K562 (cell line): Measurements from ENCODE around the gene NT5DC1.

Source experiments
- PRDM10 ChIP-seq: fragments of 450-650 bp; IDR thresholded peaks from 2 replicates; pipeline ENCODE4 v1.6.1; 2018; ENCODE audit not compliant: partially characterized antibody
- RCOR1 ChIP-seq, 2 experiments: IDR thresholded peaks; 2 replicates each; pipeline ENCODE4 v1.6.1; 2012; ENCODE audit warnings: low read depth in 2 of 2, low read length in 2 of 2, borderline replicate concordance in 1 of 2, improper control_type of control experiment in 1 of 2

GRCh38 chr6:116070101-116070500 lies 30.6 kb upstream of the NT5DC1 start:
- no peak for TF ChIP-seq PRDM10
- no peak for TF ChIP-seq RCOR1 (IDR thresholded peaks at IDR 0.05; ENCODE audit: borderline replicate concordance in 1 of 2, low read depth in 2 of 2, low read length in 2 of 2)
